Measurements from ENCODE around the gene GNG10. TPM values are rescaled to one million over a fixed set of nuclear protein-coding genes. Genes with fewer than 3 reads are reported as not detected.
"Not testable (repeated sequence)": the region's sequence is repeated elsewhere in the genome, so short reads cannot be mapped to it uniquely, and the experiment has no call there.

GNG10 gene
- total RNA-seq, 2 experiments from 2014 or later: 18.0 to 19.3 TPM

- no peaks in the 10 kb centered on the region for H3K27me3 Mint-ChIP-seq
These were observed 557 bp downstream of the GNG10 start for GRCh38 chr9:111661802-111662521.

GRCh38 chr9:111662576-111663300 lies 1.3 kb downstream of the GNG10 start:
- CTCF ChIA-PET: interaction anchor here (0.9 to 1.3 kb wide), 3 partner anchors 11 to 31 kb away, joined by 3 to 4 read pairs (median 4); partner anchors contain the start of gene DNAJC25
- H3K36me3 Mint-ChIP-seq (ENCODE audit: low read depth): peaks cover 32% of the 10 kb centered on the region
- DNase-seq: peak; percentile 37

More at GRCh38 chr9:111661802-111662521, 557 bp downstream of the GNG10 start:
- Mint-ChIP-seq H3K27ac (peak overlapping the region; percentile 94), H3K36me3 (ENCODE audit: low read depth) (peaks cover 24% of the 10 kb centered on the region), H3K9me3 (no peaks in the 10 kb centered on the region), H3K4me1 (peaks cover 25% of the 10 kb centered on the region), H3K4me3 (peak overlapping the region; percentile 94)
- CTCF ChIA-PET: interaction anchor here (0.9 to 1.3 kb wide), 3 partner anchors 11 to 31 kb away, joined by 3 to 4 read pairs (median 4); partner anchors contain the start of gene DNAJC25
- POLR2A ChIA-PET: no interaction called here
- peak; percentile 34 for DNase-seq

GRCh38 chr9:111663301-111663823 lies 2.0 kb downstream of the GNG10 start:
- H3K9me3 Mint-ChIP-seq: no peaks in the 10 kb centered on the region
- POLR2A ChIA-PET: no interaction called here
- peak overlapping the region; percentile 94 for H3K4me3 Mint-ChIP-seq
- CTCF ChIA-PET: interaction anchor here (0.6 to 1.3 kb wide), 2 partner anchors 14 to 1178 kb away, joined by 3 to 4 read pairs; no protein-coding TSS in a partner anchor
- DNase-seq: no peak
- H3K27ac Mint-ChIP-seq: peak overlapping the region; percentile 94
- no peaks in the 10 kb centered on the region for H3K27me3 Mint-ChIP-seq
- H3K4me1 Mint-ChIP-seq: peaks cover 25% of the 10 kb centered on the region
- peaks cover 36% of the 10 kb centered on the region for H3K36me3 Mint-ChIP-seq (ENCODE audit: low read depth)

More at GRCh38 chr9:111662576-111663300, 1.3 kb downstream of the GNG10 start:
- POLR2A ChIA-PET: no interaction called here
- Mint-ChIP-seq H3K27me3 (no peaks in the 10 kb centered on the region), H3K4me1 (peaks cover 25% of the 10 kb centered on the region), H3K4me3 (peak overlapping the region; percentile 94), H3K9me3 (no peaks in the 10 kb centered on the region), H3K27ac (peak overlapping the region; percentile 94)

- Mint-ChIP-seq H3K9me3 (no peaks in the 10 kb centered on the region), H3K27me3 (no peaks in the 10 kb centered on the region)
- POLR2A ChIA-PET: no interaction called here
These were observed 6.7 kb downstream of the GNG10 start for GRCh38 chr9:111668026-111668573.

GRCh38 chr9:111668601-111669000 lies 7.2 kb downstream of the GNG10 start:
- H3K4me3 Mint-ChIP-seq, DNase-seq, H3K9me3 Mint-ChIP-seq, CTCF ChIA-PET, H3K27ac Mint-ChIP-seq, POLR2A ChIA-PET, H3K27me3 Mint-ChIP-seq: not testable (repeated sequence)
- Mint-ChIP-seq H3K4me1 (peaks cover 12% of the 10 kb centered on the region), H3K36me3 (ENCODE audit: low read depth) (peaks cover 40% of the 10 kb centered on the region)

More at GRCh38 chr9:111668026-111668573, 6.7 kb downstream of the GNG10 start:
- Mint-ChIP-seq H3K4me3 (no peak overlapping the region), H3K27ac (no peak overlapping the region), H3K4me1 (peaks cover 17% of the 10 kb centered on the region), H3K36me3 (ENCODE audit: low read depth) (peaks cover 45% of the 10 kb centered on the region)
- CTCF ChIA-PET: interaction anchor here (0.6 kb wide), 1 partner anchor 609 kb away, joined by 3 read pairs; no protein-coding TSS in a partner anchor
- DNase-seq: no peak

GRCh38 chr9:111674319-111674718 lies 12.9 kb downstream of the GNG10 start:
- no peak overlapping the region for H3K4me3 Mint-ChIP-seq
- CTCF ChIA-PET: interaction anchor here (0.6 kb wide), 2 partner anchors 560 to 638 kb away, joined by 3 to 5 read pairs; no protein-coding TSS in a partner anchor
- H3K9me3 Mint-ChIP-seq: peaks cover 2% of the 10 kb centered on the region
- H3K36me3 Mint-ChIP-seq (ENCODE audit: low read depth): peaks cover 31% of the 10 kb centered on the region
- H3K27ac Mint-ChIP-seq: no peak overlapping the region
- H3K27me3 Mint-ChIP-seq: no peaks in the 10 kb centered on the region
- H3K4me1 Mint-ChIP-seq: peaks cover 1% of the 10 kb centered on the region
- no peak for DNase-seq
- POLR2A ChIA-PET: no interaction called here

GRCh38 chr9:111676116-111676515 lies 14.7 kb downstream of the GNG10 start:
- CTCF ChIA-PET: no interaction called here
- H3K36me3 Mint-ChIP-seq (ENCODE audit: low read depth): peaks cover 28% of the 10 kb centered on the region
- H3K4me3 Mint-ChIP-seq: no peak overlapping the region
- DNase-seq: no peak
- no peaks in the 10 kb centered on the region for H3K27me3 Mint-ChIP-seq
- POLR2A ChIA-PET: no interaction called here
- H3K27ac Mint-ChIP-seq: no peak overlapping the region
- no peaks in the 10 kb centered on the region for H3K4me1 Mint-ChIP-seq
- H3K9me3 Mint-ChIP-seq: peaks cover 2% of the 10 kb centered on the region

- H3K27ac Mint-ChIP-seq: no peak overlapping the region
- H3K9me3 Mint-ChIP-seq: peaks cover 2% of the 10 kb centered on the region
- H3K27me3 Mint-ChIP-seq: no peaks in the 10 kb centered on the region
- DNase-seq: no peak
- ChIA-PET CTCF (interaction anchor here (1.6 kb wide), 1 partner anchor 16 kb away, joined by 4 read pairs; no protein-coding TSS in a partner anchor), POLR2A (no interaction called here)
- no peak overlapping the region for H3K4me3 Mint-ChIP-seq
- peaks cover 28% of the 10 kb centered on the region for H3K36me3 Mint-ChIP-seq (ENCODE audit: low read depth)
- no peaks in the 10 kb centered on the region for H3K4me1 Mint-ChIP-seq
These were observed 16.9 kb downstream of the GNG10 start for GRCh38 chr9:111678293-111678692.

GRCh38 chr9:111679199-111679598 lies 17.8 kb downstream of the GNG10 start:
- DNase-seq: no peak
- H3K4me1 Mint-ChIP-seq: no peaks in the 10 kb centered on the region
- peaks cover 2% of the 10 kb centered on the region for H3K9me3 Mint-ChIP-seq
- ChIA-PET CTCF (interaction anchor here (0.7 to 0.8 kb wide), 3 partner anchors 9 to 47 kb away, joined by 3 to 4 read pairs (median 3); no protein-coding TSS in a partner anchor), POLR2A (no interaction called here)
- H3K27me3 Mint-ChIP-seq: no peaks in the 10 kb centered on the region
- H3K4me3 Mint-ChIP-seq: no peak overlapping the region
- no peak overlapping the region for H3K27ac Mint-ChIP-seq
- peaks cover 26% of the 10 kb centered on the region for H3K36me3 Mint-ChIP-seq (ENCODE audit: low read depth)

- no peak overlapping the region for H3K4me3 Mint-ChIP-seq
- peaks cover 2% of the 10 kb centered on the region for H3K9me3 Mint-ChIP-seq
- POLR2A ChIA-PET: no interaction called here
- H3K27ac Mint-ChIP-seq: no peak overlapping the region
- no peak for DNase-seq
- no peaks in the 10 kb centered on the region for H3K27me3 Mint-ChIP-seq
- H3K4me1 Mint-ChIP-seq: no peaks in the 10 kb centered on the region
- CTCF ChIA-PET: no interaction called here
- peaks cover 8% of the 10 kb centered on the region for H3K36me3 Mint-ChIP-seq (ENCODE audit: low read depth)
These were observed 22.0 kb downstream of the GNG10 start for GRCh38 chr9:111683392-111683791.

- Mint-ChIP-seq H3K9me3 (no peaks in the 10 kb centered on the region), H3K27ac (no peak overlapping the region), H3K27me3 (no peaks in the 10 kb centered on the region), H3K36me3 (ENCODE audit: low read depth) (no peaks in the 10 kb centered on the region), H3K4me1 (peaks cover 5% of the 10 kb centered on the region), H3K4me3 (no peak overlapping the region)
- POLR2A ChIA-PET: no interaction called here
- CTCF ChIA-PET: interaction anchor here (1.2 kb wide), 1 partner anchor 9 kb away, joined by 3 read pairs; no protein-coding TSS in a partner anchor
- no peak for DNase-seq
These were observed 30.4 kb downstream of the GNG10 start for GRCh38 chr9:111691672-111692329.

GRCh38 chr9:111696796-111697195 lies 35.4 kb downstream of the GNG10 start:
- Mint-ChIP-seq H3K4me1 (peaks cover 6% of the 10 kb centered on the region), H3K4me3 (no peak overlapping the region), H3K36me3 (ENCODE audit: low read depth) (peaks cover 4% of the 10 kb centered on the region), H3K27ac (no peak overlapping the region), H3K27me3 (no peaks in the 10 kb centered on the region), H3K9me3 (peaks cover 2% of the 10 kb centered on the region)
- no peak for DNase-seq
- POLR2A ChIA-PET: no interaction called here
- CTCF ChIA-PET: interaction anchor here (0.6 kb wide), 1 partner anchor 122 kb away, joined by 4 read pairs; no protein-coding TSS in a partner anchor

All from activated CD4-positive, alpha-beta T cell treated with anti-CD3 and anti-CD28 coated beads, Interleukin-2, amount 10 ng/mL, durations not matched to agents 7 days and 5 days (primary cell).